Stimulated activated CD4-positive, alpha-beta T cell treated with anti-CD3 and anti-CD28 coated beads, Interleukin-12 subunit alpha, Interleukin-12 subunit beta, amount 100 ng/mL, for 24 hours (primary cell): Measurements from ENCODE around the gene CTNNA3.

Experiments used
- DNase-seq, 2 experiments: peaks; one replicate each; pipeline ENCODE4 v3.0.0-alpha.2; 2020; ENCODE audit warnings: low read depth in 2 of 2

The CTNNA3 gene

DNA sequence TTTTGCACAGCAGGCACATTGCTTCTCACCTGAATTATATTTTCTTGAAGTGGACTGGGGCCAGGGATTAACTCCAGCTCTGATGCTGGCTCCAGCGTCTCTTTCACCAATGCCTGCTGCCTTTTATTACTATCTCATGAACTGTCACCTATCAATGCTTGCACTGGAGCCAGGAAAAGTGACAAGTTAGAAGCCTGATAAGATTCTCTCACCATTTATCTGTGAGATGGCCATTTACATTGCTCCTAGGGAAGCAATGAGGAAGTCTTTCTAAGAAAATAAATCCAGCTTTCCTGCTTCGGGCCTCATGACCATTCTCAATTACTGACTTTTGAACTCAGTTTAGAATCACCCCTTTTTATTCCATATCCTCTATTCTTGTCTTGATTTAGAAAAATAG is 818.6 kb downstream of the CTNNA3 start:
- DNase-seq, result no peak

DNA sequence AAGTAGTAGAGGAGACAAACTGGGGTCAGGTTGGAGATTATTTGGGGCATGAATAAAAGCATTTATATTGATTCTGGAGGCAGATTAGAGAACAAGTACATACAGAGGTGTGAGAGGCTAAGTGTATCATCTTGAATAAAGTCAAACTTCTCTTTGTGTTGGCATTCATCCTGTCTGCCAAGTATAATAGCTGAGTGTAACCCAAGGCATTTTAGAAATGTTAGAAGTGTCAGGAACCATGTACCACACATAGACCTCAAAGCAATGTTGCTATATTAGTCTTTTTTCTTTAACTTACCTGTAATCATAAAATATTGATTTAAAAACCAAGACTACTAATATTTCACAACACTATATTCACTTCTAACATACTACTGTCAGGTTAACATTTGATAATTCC is 826.4 kb downstream of the CTNNA3 start:
- DNase-seq, result no peak

- no peak for DNase-seq
Measured at GRCh38 chr10:66862687-66863258, 833.2 kb downstream of the CTNNA3 start.

GRCh38 chr10:66860376-66860945 is 835.5 kb downstream of the CTNNA3 start:
- no peak for DNase-seq

- DNase-seq, result no peak
Measured at GRCh38 chr10:66852811-66853210, 843.2 kb downstream of the CTNNA3 start.

- no peak for DNase-seq
Measured at GRCh38 chr10:66848856-66849255, 847.1 kb downstream of the CTNNA3 start.

- no peak for DNase-seq
Measured at GRCh38 chr10:66844176-66844942, 851.6 kb downstream of the CTNNA3 start.

- DNase-seq, result no peak
Measured at GRCh38 chr10:66843396-66843795, 852.6 kb downstream of the CTNNA3 start.

DNA sequence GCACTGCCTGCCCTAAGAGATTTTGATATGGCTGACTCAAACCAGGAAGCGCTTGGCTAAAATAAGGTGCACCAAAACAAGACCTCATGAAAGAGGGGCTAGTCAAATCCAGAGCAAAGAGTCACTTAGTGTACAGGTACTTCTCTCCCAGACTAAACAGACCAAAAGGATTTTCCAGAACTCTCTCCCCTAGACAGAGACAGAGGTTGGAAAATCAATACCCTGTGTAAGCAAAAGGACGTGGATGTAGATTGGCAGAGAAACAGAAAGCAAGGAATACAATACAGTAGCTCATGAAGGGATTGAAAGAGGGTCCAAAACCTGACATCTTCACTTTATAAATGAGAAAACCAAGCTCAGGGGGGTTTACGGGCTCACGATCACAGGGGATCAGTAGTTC is 853.1 kb downstream of the CTNNA3 start:
- DNase-seq, result no peak

DNA sequence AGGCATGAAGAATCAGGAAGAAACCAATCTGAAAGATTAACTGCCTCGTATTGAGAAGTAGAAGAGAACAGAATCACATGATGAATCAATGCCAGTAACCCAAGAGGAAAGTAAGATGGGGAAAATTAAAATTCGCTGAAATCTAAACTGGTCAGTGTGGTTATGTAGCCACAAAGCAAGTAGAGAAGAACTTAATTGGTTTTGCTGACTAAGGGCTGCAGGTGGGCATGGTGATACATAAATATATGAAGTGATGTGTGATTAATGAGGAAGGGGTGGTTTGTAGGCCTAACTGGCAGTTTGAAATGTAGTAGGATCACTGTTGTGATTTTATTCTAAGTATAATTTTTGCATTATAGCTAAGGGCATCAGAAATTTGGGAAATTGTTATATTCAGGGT is 853.6 kb downstream of the CTNNA3 start:
- DNase-seq, result no peak

GRCh38 chr10:66838656-66839055 is 857.3 kb downstream of the CTNNA3 start:
- no peak for DNase-seq

GRCh38 chr10:66837990-66838389 is 858.0 kb downstream of the CTNNA3 start:
- no peak for DNase-seq

GRCh38 chr10:66837335-66837734 is 858.7 kb downstream of the CTNNA3 start:
- DNase-seq, result no peak

- DNase-seq, result no peak
Measured at GRCh38 chr10:66836771-66837170, 859.2 kb downstream of the CTNNA3 start.

DNA sequence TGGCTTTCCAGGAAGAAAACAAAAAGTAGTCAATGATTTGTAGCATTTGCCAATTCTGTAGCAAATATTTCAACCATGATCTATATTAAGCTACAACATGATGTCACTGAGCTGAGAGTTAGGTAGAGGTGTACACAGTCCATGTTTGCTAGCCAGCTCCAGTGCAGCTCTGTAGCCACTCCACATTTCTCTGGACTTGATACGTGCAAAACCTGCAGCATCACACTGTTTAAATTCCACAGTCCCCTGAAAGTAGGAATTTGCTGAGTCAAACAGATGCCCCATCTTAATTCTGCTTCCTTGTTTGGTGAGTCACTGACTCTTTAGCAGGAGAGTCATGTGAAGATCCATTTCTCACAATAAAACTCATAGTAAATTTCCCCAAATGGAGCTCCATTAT is 859.9 kb downstream of the CTNNA3 start:
- no peak for DNase-seq

- no peak for DNase-seq
Measured at GRCh38 chr10:66835400-66835799, 860.6 kb downstream of the CTNNA3 start.

DNA sequence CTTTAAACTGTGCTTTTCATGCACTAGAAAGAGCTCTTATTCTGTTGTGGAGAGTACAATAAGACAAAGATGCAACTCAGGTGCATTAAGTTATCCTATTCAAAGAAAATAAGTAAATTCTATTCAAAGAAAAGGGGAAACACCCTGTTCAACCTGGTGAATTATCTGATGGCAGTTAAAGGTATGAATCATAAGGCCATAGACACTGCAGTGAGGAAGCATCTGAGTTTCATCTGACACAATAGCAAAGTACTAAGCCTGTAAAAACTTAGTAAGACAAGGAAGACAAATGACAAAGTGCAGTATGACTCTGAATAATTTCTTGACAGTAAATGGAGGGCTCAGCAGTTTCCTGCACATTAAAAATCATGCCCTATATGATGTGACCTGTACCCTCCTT is 861.2 kb downstream of the CTNNA3 start:
- no peak for DNase-seq

DNA sequence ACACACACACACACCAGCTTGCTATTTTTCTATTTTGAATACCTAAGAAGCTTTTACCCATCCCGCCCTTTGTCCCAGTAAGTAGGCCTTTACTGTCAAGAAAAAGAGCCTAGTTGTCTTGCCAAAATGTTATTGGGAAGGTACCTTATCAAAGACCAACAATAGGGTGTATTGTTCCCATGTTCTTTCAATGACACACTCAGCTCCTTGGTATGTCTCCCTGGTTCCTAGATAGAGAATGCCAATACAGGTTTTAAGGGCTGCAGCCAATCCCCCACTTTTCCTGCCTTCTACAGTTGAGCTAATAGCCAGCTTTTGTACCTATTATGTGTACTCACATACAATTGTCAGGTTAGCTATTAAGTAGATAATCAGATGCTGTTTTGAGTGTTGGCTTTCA is 862.1 kb downstream of the CTNNA3 start:
- no peak for DNase-seq

DNA sequence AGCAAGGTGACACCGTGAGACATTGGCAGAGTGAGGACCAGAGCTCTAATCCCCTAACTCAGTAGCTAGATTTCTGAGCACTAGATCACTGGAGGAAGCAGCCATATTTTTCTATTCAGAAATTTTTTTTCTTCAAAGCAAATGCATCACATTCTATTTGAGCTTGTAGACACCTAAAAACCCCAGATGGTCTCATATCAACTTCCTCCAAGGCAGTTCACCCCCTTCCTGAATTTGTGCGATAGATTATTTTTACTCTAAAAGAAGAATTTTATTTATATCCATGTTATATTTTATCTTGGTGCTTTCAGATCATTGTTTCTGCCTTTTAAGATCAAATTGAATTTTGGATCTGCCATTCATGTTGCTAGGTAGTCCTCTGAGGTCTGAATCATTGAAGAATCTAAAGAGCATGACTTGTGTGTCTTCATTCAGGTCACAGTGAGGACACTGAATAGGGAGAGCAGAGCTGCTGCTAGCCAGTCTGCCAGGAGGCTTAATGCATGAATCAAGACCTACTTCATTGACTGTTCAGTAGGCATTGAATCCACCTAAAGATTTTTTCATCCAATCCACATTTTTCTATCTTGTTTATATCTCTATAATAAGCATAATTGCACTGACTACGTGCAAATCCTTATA is 863.1 kb downstream of the CTNNA3 start:
- no peak for DNase-seq

DNA sequence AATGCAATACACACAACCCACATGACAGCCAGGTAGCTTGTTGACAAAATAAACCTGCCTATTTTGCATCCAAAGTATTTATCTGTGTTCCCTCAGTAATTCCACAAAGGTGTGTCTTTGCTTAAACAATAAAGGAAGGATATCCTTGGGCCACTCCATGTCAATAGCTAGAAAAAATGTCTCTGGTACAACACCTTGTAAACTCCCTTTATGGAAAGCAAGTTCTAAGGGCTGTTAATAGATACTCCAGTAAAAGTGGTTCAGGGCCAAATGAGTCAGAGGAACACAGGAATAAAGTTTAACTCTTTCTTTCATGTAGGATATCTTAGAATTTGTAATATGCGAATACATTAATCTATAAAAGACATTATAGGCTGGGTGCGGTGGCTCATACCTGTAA is 867.0 kb downstream of the CTNNA3 start:
- no peak for DNase-seq

GRCh38 chr10:66827353-66827752 is 868.6 kb downstream of the CTNNA3 start:
- DNase-seq, result no peak

- DNase-seq, result no peak
Measured at GRCh38 chr10:66823301-66823700, 872.7 kb downstream of the CTNNA3 start.

GRCh38 chr10:66822801-66823200 is 873.2 kb downstream of the CTNNA3 start:
- DNase-seq, result no peak
